ENCODE data around the gene NAT10.
A peak's percentile ranks its signal among the peaks of the same experiment; 100 is the strongest.

NAT10 gene

GRCh38 chr11:34162856-34163255 lies 57.4 kb downstream of the NAT10 start:
- no peak overlapping the region for H3K27ac Mint-ChIP-seq
- H3K4me3 Mint-ChIP-seq: no peak overlapping the region
- peaks cover 24% of the 10 kb centered on the region for H3K4me1 Mint-ChIP-seq
- H3K9me3 Mint-ChIP-seq: no peaks in the 10 kb centered on the region
- no peak for ATAC-seq
- H3K27me3 Mint-ChIP-seq: no peaks in the 10 kb centered on the region
- no peak for DNase-seq
- H3K36me3 Mint-ChIP-seq (ENCODE audit: low read depth): peaks cover 1% of the 10 kb centered on the region

- Mint-ChIP-seq H3K9me3 (no peaks in the 10 kb centered on the region), H3K4me3 (no peak overlapping the region), H3K27me3 (no peaks in the 10 kb centered on the region), H3K36me3 (ENCODE audit: low read depth) (no peaks in the 10 kb centered on the region), H3K27ac (no peak overlapping the region), H3K4me1 (peaks cover 8% of the 10 kb centered on the region)
- ATAC-seq: no peak
- no peak for DNase-seq
These were observed 59.7 kb downstream of the NAT10 start for GRCh38 chr11:34165121-34165520.

GRCh38 chr11:34165786-34166555 lies 60.5 kb downstream of the NAT10 start:
- Mint-ChIP-seq H3K4me1 (peaks cover 8% of the 10 kb centered on the region), H3K4me3 (no peak overlapping the region), H3K9me3 (no peaks in the 10 kb centered on the region)

GRCh38 chr11:34166806-34167740 lies 61.6 kb downstream of the NAT10 start:
- no peak overlapping the region for H3K27ac Mint-ChIP-seq
- peaks cover 2% of the 10 kb centered on the region for H3K27me3 Mint-ChIP-seq
- no peaks in the 10 kb centered on the region for H3K4me1 Mint-ChIP-seq
- H3K9me3 Mint-ChIP-seq: no peaks in the 10 kb centered on the region
- ATAC-seq: no peak
- peaks cover 2% of the 10 kb centered on the region for H3K36me3 Mint-ChIP-seq (ENCODE audit: low read depth)
- no peak for DNase-seq
- no peak overlapping the region for H3K4me3 Mint-ChIP-seq

More at GRCh38 chr11:34165786-34166555, 60.5 kb downstream of the NAT10 start:
- no peak for ATAC-seq
- Mint-ChIP-seq H3K27me3 (peaks cover 2% of the 10 kb centered on the region), H3K36me3 (ENCODE audit: low read depth) (peaks cover 1% of the 10 kb centered on the region), H3K27ac (no peak overlapping the region)
- no peak for DNase-seq

- no peak for DNase-seq
- no peak overlapping the region for H3K27ac Mint-ChIP-seq
- no peak for ATAC-seq
- H3K4me3 Mint-ChIP-seq: no peak overlapping the region
- H3K27me3 Mint-ChIP-seq: peaks cover 6% of the 10 kb centered on the region
- no peaks in the 10 kb centered on the region for H3K4me1 Mint-ChIP-seq
- H3K9me3 Mint-ChIP-seq: no peaks in the 10 kb centered on the region
- H3K36me3 Mint-ChIP-seq (ENCODE audit: low read depth): peaks cover 2% of the 10 kb centered on the region
These were observed 62.5 kb downstream of the NAT10 start for GRCh38 chr11:34167961-34168360.

GRCh38 chr11:34168642-34169420 lies 63.4 kb downstream of the NAT10 start:
- DNase-seq (no peak), ATAC-seq (no peak)
- Mint-ChIP-seq H3K4me3 (no peak overlapping the region), H3K27ac (no peak overlapping the region), H3K4me1 (peaks cover 3% of the 10 kb centered on the region), H3K9me3 (no peaks in the 10 kb centered on the region), H3K27me3 (peaks cover 6% of the 10 kb centered on the region), H3K36me3 (ENCODE audit: low read depth) (peaks cover 2% of the 10 kb centered on the region)

- no peaks in the 10 kb centered on the region for H3K9me3 Mint-ChIP-seq
- no peak overlapping the region for H3K4me3 Mint-ChIP-seq
- peaks cover 7% of the 10 kb centered on the region for H3K4me1 Mint-ChIP-seq
- H3K27me3 Mint-ChIP-seq: peaks cover 6% of the 10 kb centered on the region
- no peak for ATAC-seq
- H3K27ac Mint-ChIP-seq: no peak overlapping the region
- no peak for DNase-seq
- H3K36me3 Mint-ChIP-seq (ENCODE audit: low read depth): peaks cover 2% of the 10 kb centered on the region
These were observed 64.3 kb downstream of the NAT10 start for GRCh38 chr11:34169686-34170085.

- no peaks in the 10 kb centered on the region for H3K9me3 Mint-ChIP-seq
- no peak for DNase-seq
- no peak overlapping the region for H3K4me3 Mint-ChIP-seq
- H3K36me3 Mint-ChIP-seq (ENCODE audit: low read depth): peaks cover 2% of the 10 kb centered on the region
- H3K27me3 Mint-ChIP-seq: peaks cover 9% of the 10 kb centered on the region
- ATAC-seq: no peak
- H3K4me1 Mint-ChIP-seq: peaks cover 23% of the 10 kb centered on the region
- no peak overlapping the region for H3K27ac Mint-ChIP-seq
These were observed 67.6 kb downstream of the NAT10 start for GRCh38 chr11:34173050-34173449.

GRCh38 chr11:34174412-34175041 lies 69.1 kb downstream of the NAT10 start:
- Mint-ChIP-seq H3K9me3 (no peaks in the 10 kb centered on the region), H3K4me3 (no peak overlapping the region), H3K27ac (no peak overlapping the region), H3K36me3 (ENCODE audit: low read depth) (peaks cover 2% of the 10 kb centered on the region), H3K4me1 (peaks cover 24% of the 10 kb centered on the region), H3K27me3 (peaks cover 9% of the 10 kb centered on the region)
- ATAC-seq (peak; percentile 99), DNase-seq (peak; percentile 90)

GRCh38 chr11:34175284-34176019 lies 70.0 kb downstream of the NAT10 start:
- Mint-ChIP-seq H3K4me1 (peaks cover 29% of the 10 kb centered on the region), H3K27me3 (peaks cover 9% of the 10 kb centered on the region), H3K27ac (no peak overlapping the region), H3K9me3 (no peaks in the 10 kb centered on the region), H3K36me3 (ENCODE audit: low read depth) (peaks cover 2% of the 10 kb centered on the region), H3K4me3 (no peak overlapping the region)
- DNase-seq (no peak), ATAC-seq (no peak)

- no peaks in the 10 kb centered on the region for H3K36me3 Mint-ChIP-seq (ENCODE audit: low read depth)
- no peak for ATAC-seq
- H3K27ac Mint-ChIP-seq: no peak overlapping the region
- DNase-seq: no peak
- H3K4me3 Mint-ChIP-seq: no peak overlapping the region
- no peaks in the 10 kb centered on the region for H3K9me3 Mint-ChIP-seq
- peaks cover 6% of the 10 kb centered on the region for H3K27me3 Mint-ChIP-seq
- peaks cover 41% of the 10 kb centered on the region for H3K4me1 Mint-ChIP-seq
These were observed 71.4 kb downstream of the NAT10 start for GRCh38 chr11:34176751-34177209.

- peaks cover 53% of the 10 kb centered on the region for H3K4me1 Mint-ChIP-seq
- no peak overlapping the region for H3K27ac Mint-ChIP-seq
- DNase-seq: no peak
- no peak for ATAC-seq
- no peaks in the 10 kb centered on the region for H3K9me3 Mint-ChIP-seq
- peaks cover 2% of the 10 kb centered on the region for H3K27me3 Mint-ChIP-seq
- no peak overlapping the region for H3K4me3 Mint-ChIP-seq
- H3K36me3 Mint-ChIP-seq (ENCODE audit: low read depth): no peaks in the 10 kb centered on the region
These were observed 72.9 kb downstream of the NAT10 start for GRCh38 chr11:34178209-34178821.

GRCh38 chr11:34179026-34179675 lies 73.7 kb downstream of the NAT10 start:
- Mint-ChIP-seq H3K4me1 (peaks cover 53% of the 10 kb centered on the region), H3K27ac (no peak overlapping the region), H3K4me3 (no peak overlapping the region), H3K9me3 (no peaks in the 10 kb centered on the region), H3K36me3 (ENCODE audit: low read depth) (no peaks in the 10 kb centered on the region), H3K27me3 (peaks cover 2% of the 10 kb centered on the region)
- ATAC-seq (no peak), DNase-seq (no peak)
